ENCODE results near the gene WDR20. TPM values are rescaled to one million over a fixed set of nuclear protein-coding genes. Genes with fewer than 3 reads are reported as not detected.
"Not testable (repeated sequence)": the region's sequence is repeated elsewhere in the genome, so short reads cannot be mapped to it uniquely, and the experiment has no call there.

Gene WDR20
- total RNA-seq, 1 donor = 15.6 TPM

DNA sequence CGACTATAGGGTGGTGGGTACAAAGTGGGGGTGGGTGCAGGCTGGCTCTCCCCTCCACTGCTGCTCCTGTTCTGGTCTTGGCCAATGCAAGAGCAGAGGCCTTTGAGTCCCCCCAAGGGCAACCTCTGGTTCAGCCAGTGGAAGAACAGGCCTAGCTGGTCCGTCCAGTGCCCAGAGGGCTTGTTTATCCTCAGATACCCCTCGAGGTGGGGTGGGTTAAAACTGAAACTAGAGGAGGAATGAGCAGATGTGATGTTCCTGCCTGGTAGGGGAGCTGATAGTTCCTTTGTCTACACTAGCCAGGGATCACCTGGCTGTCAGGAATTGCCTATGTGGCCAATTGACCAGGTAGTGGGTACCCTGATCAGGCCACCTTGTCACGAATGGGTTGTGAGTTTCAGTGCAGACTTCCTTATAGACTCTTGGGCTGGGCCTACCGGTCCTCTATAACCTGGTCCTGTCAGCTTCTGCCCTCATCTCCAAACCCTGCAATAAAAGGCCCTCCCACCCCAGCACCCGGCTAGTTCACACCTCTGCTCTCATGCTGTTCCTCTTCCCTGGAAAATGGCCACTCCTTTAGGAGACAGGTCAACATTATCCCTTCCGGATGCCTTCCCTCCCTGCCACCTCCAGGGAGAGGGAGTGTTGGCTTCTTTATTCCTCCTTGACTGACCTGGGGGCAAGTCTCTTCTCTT lies 42.1 kb upstream of the WDR20 start:
- Histone ChIP-seq H3K79me2 (ENCODE audit: insufficient read depth, low read length) (no peaks in the 10 kb centered on the region), H3K4me2 (ENCODE audit: insufficient read depth, low read length) (no peak overlapping the region), H3K9me3 (ENCODE audit: low read depth, low read length) (no peaks in the 10 kb centered on the region), H2AFZ (ENCODE audit: low read length) (no peak overlapping the region), H3K4me3 (ENCODE audit: insufficient read depth, low read length) (no peak overlapping the region), H3K27ac (ENCODE audit: low read depth, low read length) (no peak overlapping the region), H3K4me1 (ENCODE audit: insufficient read depth, low read length) (peaks cover 12% of the 10 kb centered on the region), H3K27me3 (ENCODE audit: insufficient read depth, low read length) (no peaks in the 10 kb centered on the region), H3K36me3 (ENCODE audit: insufficient read depth, low read length) (no peaks in the 10 kb centered on the region), H4K20me1 (ENCODE audit: insufficient read depth, low read length) (no peaks in the 10 kb centered on the region)
- TF ChIP-seq, protein P1, sequence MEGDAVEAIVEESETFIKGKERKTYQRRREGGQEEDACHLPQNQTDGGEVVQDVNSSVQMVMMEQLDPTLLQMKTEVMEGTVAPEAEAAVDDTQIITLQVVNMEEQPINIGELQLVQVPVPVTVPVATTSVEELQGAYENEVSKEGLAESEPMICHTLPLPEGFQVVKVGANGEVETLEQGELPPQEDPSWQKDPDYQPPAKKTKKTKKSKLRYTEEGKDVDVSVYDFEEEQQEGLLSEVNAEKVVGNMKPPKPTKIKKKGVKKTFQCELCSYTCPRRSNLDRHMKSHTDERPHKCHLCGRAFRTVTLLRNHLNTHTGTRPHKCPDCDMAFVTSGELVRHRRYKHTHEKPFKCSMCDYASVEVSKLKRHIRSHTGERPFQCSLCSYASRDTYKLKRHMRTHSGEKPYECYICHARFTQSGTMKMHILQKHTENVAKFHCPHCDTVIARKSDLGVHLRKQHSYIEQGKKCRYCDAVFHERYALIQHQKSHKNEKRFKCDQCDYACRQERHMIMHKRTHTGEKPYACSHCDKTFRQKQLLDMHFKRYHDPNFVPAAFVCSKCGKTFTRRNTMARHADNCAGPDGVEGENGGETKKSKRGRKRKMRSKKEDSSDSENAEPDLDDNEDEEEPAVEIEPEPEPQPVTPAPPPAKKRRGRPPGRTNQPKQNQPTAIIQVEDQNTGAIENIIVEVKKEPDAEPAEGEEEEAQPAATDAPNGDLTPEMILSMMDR (IDR thresholded peaks at IDR 0.05; ENCODE audit: extremely low read depth, low read depth, low read length) = no peak
- DNase-seq (ENCODE audit: insufficient read length, low spot score, missing footprints) = no peak

- Histone ChIP-seq H3K79me2 (ENCODE audit: insufficient read depth, low read length) (no peaks in the 10 kb centered on the region), H2AFZ (ENCODE audit: low read length) (no peak overlapping the region), H3K4me2 (ENCODE audit: insufficient read depth, low read length) (no peak overlapping the region), H3K4me3 (ENCODE audit: insufficient read depth, low read length) (no peak overlapping the region), H3K4me1 (ENCODE audit: insufficient read depth, low read length) (no peaks in the 10 kb centered on the region), H3K36me3 (ENCODE audit: insufficient read depth, low read length) (no peaks in the 10 kb centered on the region), H3K27me3 (ENCODE audit: insufficient read depth, low read length) (no peaks in the 10 kb centered on the region), H3K27ac (ENCODE audit: low read depth, low read length) (no peak overlapping the region), H4K20me1 (ENCODE audit: insufficient read depth, low read length) (no peaks in the 10 kb centered on the region), H3K9me3 (ENCODE audit: low read depth, low read length) (no peaks in the 10 kb centered on the region)
- TF ChIP-seq, protein P1 (IDR thresholded peaks at IDR 0.05; ENCODE audit: extremely low read depth, low read depth, low read length) = no peak
- no peak for DNase-seq (ENCODE audit: insufficient read length, low spot score, missing footprints)
Observed at GRCh38 chr14:102103062-102103695, 36.5 kb upstream of the WDR20 start.

- Histone ChIP-seq H3K4me3 (ENCODE audit: insufficient read depth, low read length) (no peak overlapping the region), H3K79me2 (ENCODE audit: insufficient read depth, low read length) (no peaks in the 10 kb centered on the region)
- TF ChIP-seq, protein P1 (IDR thresholded peaks at IDR 0.05; ENCODE audit: extremely low read depth, low read depth, low read length) = no peak
Observed at GRCh38 chr14:102105369-102105768, 34.3 kb upstream of the WDR20 start.

GRCh38 chr14:102109332-102109731 lies 30.4 kb upstream of the WDR20 start:
- H3K27ac ChIP-seq (ENCODE audit: low read depth, low read length); H3K9me3 ChIP-seq (ENCODE audit: low read depth, low read length); H3K27me3 ChIP-seq (ENCODE audit: insufficient read depth, low read length); H3K4me1 ChIP-seq (ENCODE audit: insufficient read depth, low read length); DNase-seq (ENCODE audit: insufficient read length, low spot score, missing footprints); H4K20me1 ChIP-seq (ENCODE audit: insufficient read depth, low read length); H3K36me3 ChIP-seq (ENCODE audit: insufficient read depth, low read length); H3K4me3 ChIP-seq (ENCODE audit: insufficient read depth, low read length); H3K79me2 ChIP-seq (ENCODE audit: insufficient read depth, low read length); H2AFZ ChIP-seq (ENCODE audit: low read length); H3K4me2 ChIP-seq (ENCODE audit: insufficient read depth, low read length): not testable (repeated sequence)

More at GRCh38 chr14:102105369-102105768, 34.3 kb upstream of the WDR20 start:
- Histone ChIP-seq H3K9me3 (ENCODE audit: low read depth, low read length) (no peaks in the 10 kb centered on the region), H3K4me1 (ENCODE audit: insufficient read depth, low read length) (no peaks in the 10 kb centered on the region), H3K4me2 (ENCODE audit: insufficient read depth, low read length) (no peak overlapping the region), H2AFZ (ENCODE audit: low read length) (no peak overlapping the region), H3K27me3 (ENCODE audit: insufficient read depth, low read length) (no peaks in the 10 kb centered on the region), H3K36me3 (ENCODE audit: insufficient read depth, low read length) (no peaks in the 10 kb centered on the region), H3K27ac (ENCODE audit: low read depth, low read length) (no peak overlapping the region), H4K20me1 (ENCODE audit: insufficient read depth, low read length) (no peaks in the 10 kb centered on the region)
- no peak for DNase-seq (ENCODE audit: insufficient read length, low spot score, missing footprints)

All from osteoblast (primary cell).